ENCODE results near the gene CCDC88A. TPM values are rescaled to one million over a fixed set of nuclear protein-coding genes. Genes with fewer than 3 reads are reported as not detected.

Gene CCDC88A
- total and polyA plus RNA-seq, 4 donors = 4.0 to 31.0 (median 15.5) TPM

GRCh38 chr2:55452879-55453278 is 33.2 kb upstream of the CCDC88A start:
- H3K9me3 ChIP-seq (ENCODE audit: control insufficient read depth in 4 of 4, low read length in 3 of 4) = no peaks in the 10 kb centered on the region
- WGBS = 73% methylated on average over 2 of the region's 2 CpGs
- H3K27ac ChIP-seq (ENCODE audit: low read depth in 1 of 2, low read length in 2 of 2) = no peak overlapping the region
- DNase-seq (ENCODE audit: low spot score) = no peak
- H3K27me3 ChIP-seq (ENCODE audit: control insufficient read depth in 4 of 4, insufficient read depth in 4 of 4, low read length in 3 of 4) = no peaks in the 10 kb centered on the region
- H3K4me3 ChIP-seq (ENCODE audit: low read depth in 1 of 3, low read length in 3 of 3) = no peak overlapping the region
- no peaks in the 10 kb centered on the region for H3K36me3 ChIP-seq (ENCODE audit: control insufficient read depth in 4 of 4, insufficient read depth in 3 of 4, low read depth in 1 of 4, low read length in 3 of 4)
- no peaks in the 10 kb centered on the region for H3K4me1 ChIP-seq (ENCODE audit: control insufficient read depth in 4 of 4, insufficient read depth in 4 of 4, low read length in 3 of 4)
- no peak for TF ChIP-seq RXRA (IDR thresholded peaks at IDR 0.05)
- no peak for TF ChIP-seq GABPA (IDR thresholded peaks at IDR 0.05 in 1 of 2, conservative IDR thresholded peaks at IDR 0.05 in 1 of 2)
- no peak for TF ChIP-seq NR2F2 (IDR thresholded peaks at IDR 0.05)
- no peak for TF ChIP-seq REST (IDR thresholded peaks at IDR 0.05)
- no peak for TF ChIP-seq ATF3 (IDR thresholded peaks at IDR 0.05)
- TF ChIP-seq FOXA2 (IDR thresholded peaks at IDR 0.05) = no peak
- TF ChIP-seq RAD21 (IDR thresholded peaks at IDR 0.05) = no peak
- no peak overlapping the region for H3K9ac ChIP-seq (ENCODE audit: low read depth in 1 of 2, low read length in 2 of 2)

- H3K27ac ChIP-seq (ENCODE audit: low read depth in 1 of 2, low read length in 2 of 2) = no peak overlapping the region
- H3K27me3 ChIP-seq (ENCODE audit: control insufficient read depth in 4 of 4, insufficient read depth in 4 of 4, low read length in 3 of 4) = no peaks in the 10 kb centered on the region
- WGBS = 72% methylated on average over 2 of the region's 2 CpGs
Measured at GRCh38 chr2:55451699-55452098, 32.0 kb upstream of the CCDC88A start.

More at GRCh38 chr2:55451699-55452098, 32.0 kb upstream of the CCDC88A start:
- TF ChIP-seq CTCF (IDR thresholded peaks at IDR 0.05; ENCODE audit: low read depth, low read length, missing input control) = no peak
- no peak for TF ChIP-seq JUND (IDR thresholded peaks at IDR 0.05)
- no peak for TF ChIP-seq RXRA (IDR thresholded peaks at IDR 0.05)
- no peak for TF ChIP-seq REST (IDR thresholded peaks at IDR 0.05)
- TF ChIP-seq MAX (IDR thresholded peaks at IDR 0.05) = no peak
- TF ChIP-seq FOXA2 (IDR thresholded peaks at IDR 0.05) = no peak
- TF ChIP-seq GABPA (IDR thresholded peaks at IDR 0.05 in 1 of 2, conservative IDR thresholded peaks at IDR 0.05 in 1 of 2) = no peak
- no peak for TF ChIP-seq ATF3 (IDR thresholded peaks at IDR 0.05)
- TF ChIP-seq HNF4A (conservative IDR thresholded peaks at IDR 0.05) = no peak
- no peak for TF ChIP-seq HNF4G (IDR thresholded peaks at IDR 0.05)
- no peak for TF ChIP-seq ZBTB33 (IDR thresholded peaks at IDR 0.05)
- TF ChIP-seq SP1 (IDR thresholded peaks at IDR 0.05) = no peak
- TF ChIP-seq YY1 (IDR thresholded peaks at IDR 0.05) = no peak
- no peak for TF ChIP-seq EGR1 (IDR thresholded peaks at IDR 0.05; ENCODE audit: low read depth in 2 of 2)
- no peak for TF ChIP-seq RAD21 (IDR thresholded peaks at IDR 0.05)
- no peak for TF ChIP-seq TAF1 (conservative IDR thresholded peaks at IDR 0.05)
- no peak for TF ChIP-seq FOXA1 (IDR thresholded peaks at IDR 0.05)
- TF ChIP-seq NR2F2 (IDR thresholded peaks at IDR 0.05) = no peak
- Histone ChIP-seq H3K9me3 (ENCODE audit: control insufficient read depth in 4 of 4, low read length in 3 of 4) (no peaks in the 10 kb centered on the region), H3K9ac (ENCODE audit: low read depth in 1 of 2, low read length in 2 of 2) (no peak overlapping the region), H3K36me3 (ENCODE audit: control insufficient read depth in 4 of 4, insufficient read depth in 3 of 4, low read depth in 1 of 4, low read length in 3 of 4) (no peaks in the 10 kb centered on the region), H3K4me1 (ENCODE audit: control insufficient read depth in 4 of 4, insufficient read depth in 4 of 4, low read length in 3 of 4) (no peaks in the 10 kb centered on the region), H3K4me3 (ENCODE audit: low read depth in 1 of 3, low read length in 3 of 3) (no peak overlapping the region)
- no peak for DNase-seq (ENCODE audit: low spot score)
